ENCODE measurements around the gene ITGB6.

ITGB6 gene

DNA sequence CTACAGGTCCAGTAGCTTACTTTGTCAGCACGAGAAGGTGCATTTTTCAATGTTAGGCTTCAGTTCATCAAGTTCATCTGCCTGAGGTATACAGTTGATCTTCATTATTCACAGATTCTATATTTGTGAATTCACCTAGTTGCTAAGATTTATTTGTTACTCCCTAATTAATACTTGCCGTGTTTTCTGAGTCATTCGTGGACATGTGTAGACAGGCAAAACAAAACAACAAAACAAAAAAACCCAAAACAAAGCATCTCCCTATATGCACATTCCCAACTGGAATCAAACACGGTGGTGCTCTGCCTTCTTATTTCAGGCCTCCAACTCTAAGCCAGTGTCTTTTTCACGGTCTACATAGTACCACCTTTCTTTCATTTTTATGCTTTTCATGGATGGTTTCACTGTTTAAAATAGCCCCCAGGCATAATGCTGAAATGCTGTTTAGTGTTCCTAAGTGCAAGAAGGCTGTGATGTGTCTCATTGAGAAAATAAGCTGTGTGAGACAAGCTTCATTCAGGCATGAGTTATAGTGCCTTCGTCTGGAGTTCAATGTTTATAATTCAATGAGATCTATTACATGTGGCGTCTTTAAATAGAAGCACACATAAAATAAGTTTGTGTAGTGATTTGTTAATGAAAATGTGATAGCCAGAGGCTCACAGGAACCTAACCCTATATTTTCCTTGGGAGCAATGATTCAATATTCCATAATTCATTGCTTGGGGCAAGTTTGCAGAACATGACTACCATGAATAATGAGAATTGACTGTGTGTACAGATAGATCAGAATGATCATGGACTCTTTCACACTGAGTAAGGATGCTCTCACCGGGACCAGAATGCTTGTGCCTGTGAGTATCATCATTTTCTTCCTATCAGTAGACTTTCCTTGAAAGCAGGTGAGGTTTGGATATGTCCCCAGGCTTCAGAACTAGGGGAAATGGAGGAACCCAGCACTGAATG, 24.6 kb downstream of the ITGB6 start:
- CTCF ChIA-PET, result no interaction called here
- no peak overlapping the region for H3K27ac ChIP-seq
- TF ChIP-seq, protein P1, sequence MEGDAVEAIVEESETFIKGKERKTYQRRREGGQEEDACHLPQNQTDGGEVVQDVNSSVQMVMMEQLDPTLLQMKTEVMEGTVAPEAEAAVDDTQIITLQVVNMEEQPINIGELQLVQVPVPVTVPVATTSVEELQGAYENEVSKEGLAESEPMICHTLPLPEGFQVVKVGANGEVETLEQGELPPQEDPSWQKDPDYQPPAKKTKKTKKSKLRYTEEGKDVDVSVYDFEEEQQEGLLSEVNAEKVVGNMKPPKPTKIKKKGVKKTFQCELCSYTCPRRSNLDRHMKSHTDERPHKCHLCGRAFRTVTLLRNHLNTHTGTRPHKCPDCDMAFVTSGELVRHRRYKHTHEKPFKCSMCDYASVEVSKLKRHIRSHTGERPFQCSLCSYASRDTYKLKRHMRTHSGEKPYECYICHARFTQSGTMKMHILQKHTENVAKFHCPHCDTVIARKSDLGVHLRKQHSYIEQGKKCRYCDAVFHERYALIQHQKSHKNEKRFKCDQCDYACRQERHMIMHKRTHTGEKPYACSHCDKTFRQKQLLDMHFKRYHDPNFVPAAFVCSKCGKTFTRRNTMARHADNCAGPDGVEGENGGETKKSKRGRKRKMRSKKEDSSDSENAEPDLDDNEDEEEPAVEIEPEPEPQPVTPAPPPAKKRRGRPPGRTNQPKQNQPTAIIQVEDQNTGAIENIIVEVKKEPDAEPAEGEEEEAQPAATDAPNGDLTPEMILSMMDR (conservative IDR thresholded peaks at IDR 0.05; ENCODE audit: low read depth), result no peak
- POLR2A ChIA-PET (ENCODE audit: low non-redundant PET), result no interaction called here
- peak; percentile 23 for DNase-seq (ENCODE audit: low spot score)

DNA sequence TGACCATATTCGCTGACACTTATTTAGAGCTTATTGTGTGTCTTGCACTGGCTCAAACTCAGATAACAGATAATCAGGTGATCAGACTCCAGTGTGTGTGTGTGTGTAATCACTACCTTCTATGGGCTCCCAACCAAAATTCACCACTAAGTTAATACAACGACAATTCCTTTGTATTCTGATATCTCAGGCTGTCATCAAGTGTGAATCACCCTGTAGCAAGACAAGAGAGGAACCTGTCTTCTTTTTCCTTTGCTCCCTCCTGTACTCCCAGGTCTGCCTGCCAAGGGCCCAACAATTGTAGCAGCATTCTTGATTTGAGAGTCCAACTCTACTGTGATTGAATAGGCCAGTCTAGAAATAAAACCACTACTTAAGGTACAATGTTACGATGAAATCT, 25.8 kb downstream of the ITGB6 start:
- DNase-seq (ENCODE audit: low spot score), result no peak
- TF ChIP-seq, protein P1 (conservative IDR thresholded peaks at IDR 0.05; ENCODE audit: low read depth), result no peak
- CTCF ChIA-PET, result no interaction called here
- POLR2A ChIA-PET (ENCODE audit: low non-redundant PET), result no interaction called here
- no peak overlapping the region for H3K27ac ChIP-seq

DNA sequence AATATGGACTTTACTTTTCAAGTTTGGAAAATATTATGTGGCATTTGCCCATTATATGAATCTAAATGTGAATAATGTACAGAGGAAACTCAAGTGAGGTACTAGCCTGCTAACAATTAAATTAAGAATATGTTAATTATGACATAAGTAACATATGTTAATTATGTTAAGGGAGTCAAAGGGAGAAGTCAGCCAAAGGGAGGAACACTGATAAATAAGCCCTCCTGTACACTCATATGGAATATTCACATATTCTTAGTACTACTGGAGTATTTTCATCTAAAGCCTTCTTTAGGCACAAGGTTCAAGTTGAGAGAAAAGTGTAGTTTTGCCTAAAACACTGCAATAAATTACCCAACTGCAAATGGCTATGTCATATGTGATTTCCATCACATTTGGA, 30.1 kb downstream of the ITGB6 start:
- ChIA-PET POLR2A (ENCODE audit: low non-redundant PET) (no interaction called here), CTCF (interaction anchor here (0.5 to 0.6 kb wide), 3 partner anchors 10 to 1078 kb away, joined by 4 read pairs; no protein-coding TSS in a partner anchor)
- DNase-seq (ENCODE audit: low spot score), result no peak
- no peak overlapping the region for H3K27ac ChIP-seq
- TF ChIP-seq, protein P1 (conservative IDR thresholded peaks at IDR 0.05; ENCODE audit: low read depth), result no peak

DNA sequence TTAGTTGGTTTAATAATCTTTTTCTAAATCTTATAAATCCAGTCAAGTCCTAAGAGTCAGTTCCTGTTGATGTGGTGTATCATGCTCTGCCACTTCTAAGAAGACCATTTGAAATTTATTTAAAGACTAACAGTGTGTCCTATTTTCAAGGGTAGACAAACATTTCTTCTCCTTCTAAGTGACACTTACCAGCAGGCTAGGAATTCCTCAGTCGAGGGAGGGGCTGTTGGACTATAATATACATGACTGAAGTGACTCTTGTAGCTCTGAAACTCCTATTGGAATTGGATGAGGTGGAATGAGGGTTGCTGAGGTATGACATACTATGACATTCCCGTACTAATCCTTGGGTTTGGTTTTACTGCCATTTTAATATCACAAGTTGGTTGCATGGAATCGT, 30.6 kb downstream of the ITGB6 start:
- H3K27ac ChIP-seq, result no peak overlapping the region
- ChIA-PET POLR2A (ENCODE audit: low non-redundant PET) (no interaction called here), CTCF (interaction anchor here (0.6 kb wide), 1 partner anchor 1077 kb away, joined by 4 read pairs; no protein-coding TSS in a partner anchor)
- TF ChIP-seq, protein P1 (conservative IDR thresholded peaks at IDR 0.05; ENCODE audit: low read depth), result no peak
- DNase-seq (ENCODE audit: low spot score), result no peak

DNA sequence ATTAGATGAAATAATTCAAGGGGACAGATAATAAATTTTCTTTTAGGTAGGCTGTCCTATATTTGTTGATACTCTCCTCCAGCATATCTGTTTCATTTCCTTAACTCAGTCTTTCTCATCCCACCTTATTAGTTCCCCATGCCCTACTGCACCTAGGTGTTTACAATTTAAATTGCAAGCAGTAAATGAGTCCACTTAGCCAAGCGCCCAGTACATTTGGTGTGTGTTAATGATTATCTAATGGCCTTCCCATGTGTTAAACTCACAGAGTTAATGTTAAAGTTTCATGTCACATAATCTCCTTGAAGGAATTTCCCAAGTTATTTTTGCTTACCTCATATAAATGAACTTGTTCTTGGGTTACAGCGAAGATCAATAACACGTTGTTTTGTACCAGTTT, 31.2 kb downstream of the ITGB6 start:
- POLR2A ChIA-PET (ENCODE audit: low non-redundant PET), result no interaction called here
- no peak for DNase-seq (ENCODE audit: low spot score)
- no peak overlapping the region for H3K27ac ChIP-seq
- CTCF ChIA-PET, result interaction anchor here (0.7 kb wide), 1 partner anchor 10 kb away, joined by 5 read pairs; no protein-coding TSS in a partner anchor
- TF ChIP-seq, protein P1 (conservative IDR thresholded peaks at IDR 0.05; ENCODE audit: low read depth), result no peak

DNA sequence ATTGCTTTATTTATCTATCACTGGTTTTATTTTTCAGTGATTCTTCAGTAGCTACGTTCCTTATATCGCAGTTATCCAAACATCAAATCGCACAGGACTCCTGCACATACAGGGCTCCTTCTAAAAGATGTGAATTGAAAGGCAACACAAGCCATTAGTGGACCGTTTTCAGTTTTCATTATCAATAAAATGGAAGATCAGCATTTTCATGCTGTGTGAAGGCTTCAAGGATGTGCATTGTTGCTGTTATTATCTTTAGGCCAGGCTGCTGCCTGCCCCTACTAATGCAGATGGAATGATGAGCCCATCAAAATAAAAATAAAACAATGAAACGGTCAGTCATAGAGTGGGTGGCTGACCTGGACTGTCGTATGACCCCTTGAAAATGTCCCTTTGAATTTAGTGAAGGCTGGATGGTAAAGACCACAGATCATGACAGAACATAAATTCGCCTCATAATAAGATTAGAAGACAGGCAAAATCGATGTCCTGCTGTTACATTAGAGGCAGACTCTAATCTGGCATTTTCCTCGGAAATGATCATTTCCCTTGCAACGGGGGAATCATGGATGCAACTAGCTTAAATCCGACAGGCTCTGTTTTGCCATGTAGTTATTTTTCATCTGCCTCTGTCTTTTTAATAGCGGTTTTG, 32.9 kb downstream of the ITGB6 start:
- TF ChIP-seq, protein P1 (conservative IDR thresholded peaks at IDR 0.05; ENCODE audit: low read depth), result no peak
- POLR2A ChIA-PET (ENCODE audit: low non-redundant PET), result no interaction called here

More for the DNA sequence above, 32.9 kb downstream of the ITGB6 start:
- CTCF ChIA-PET, result no interaction called here
- H3K27ac ChIP-seq, result no peak overlapping the region
- DNase-seq (ENCODE audit: low spot score), result no peak
